Measurements from ENCODE around the gene NRP2. TPM values are rescaled to one million over a fixed set of nuclear protein-coding genes. Genes with fewer than 3 reads are reported as not detected.

The NRP2 gene
- total RNA-seq, 2 donors from 2014 or later: 9.7 to 21.0 TPM

- no peak for DNase-seq (ENCODE audit: low spot score)
- Histone ChIP-seq H3K27me3 (replicated peaks; ENCODE audit: insufficient read depth) (no peaks in the 10 kb centered on the region), H3K27ac (no peak overlapping the region), H3K36me3 (no peaks in the 10 kb centered on the region), H3K4me3 (no peak overlapping the region), H3K4me1 (replicated peaks) (peaks cover 3% of the 10 kb centered on the region), H3K9me3 (no peaks in the 10 kb centered on the region)
- WGBS: 95% methylated on average over 8 of the region's 8 CpGs
- intact Hi-C loops (cut with DNase I): no loop called here
- TF ChIP-seq POLR2AphosphoS5 (IDR thresholded peaks at IDR 0.05) (no peak), CTCF (IDR thresholded peaks at IDR 0.05) (no peak), POLR2A (IDR thresholded peaks at IDR 0.05) (no peak)
Observed at GRCh38 chr2:205752924-205753323, 70.6 kb downstream of the NRP2 start.

GRCh38 chr2:205754285-205754923, 72.1 kb downstream of the NRP2 start:
- TF ChIP-seq CTCF (IDR thresholded peaks at IDR 0.05) (no peak), POLR2A (IDR thresholded peaks at IDR 0.05) (no peak), POLR2AphosphoS5 (IDR thresholded peaks at IDR 0.05) (no peak)
- H3K27me3 ChIP-seq (replicated peaks; ENCODE audit: insufficient read depth): no peaks in the 10 kb centered on the region
- intact Hi-C loops (cut with DNase I): no loop called here

GRCh38 chr2:205754924-205755321, 72.6 kb downstream of the NRP2 start:
- H3K4me1 ChIP-seq (replicated peaks): peaks cover 3% of the 10 kb centered on the region
- no peaks in the 10 kb centered on the region for H3K9me3 ChIP-seq
- no peaks in the 10 kb centered on the region for H3K27me3 ChIP-seq (replicated peaks; ENCODE audit: insufficient read depth)
- no peak for DNase-seq (ENCODE audit: low spot score)
- 53% methylated on average over 5 of the region's 5 CpGs for WGBS
- no peaks in the 10 kb centered on the region for H3K36me3 ChIP-seq
- no peak overlapping the region for H3K4me3 ChIP-seq
- intact Hi-C loops (cut with DNase I): no loop called here
- TF ChIP-seq POLR2A (IDR thresholded peaks at IDR 0.05) (no peak), CTCF (IDR thresholded peaks at IDR 0.05) (no peak), POLR2AphosphoS5 (IDR thresholded peaks at IDR 0.05) (no peak)
- no peak overlapping the region for H3K27ac ChIP-seq

More at GRCh38 chr2:205754285-205754923, 72.1 kb downstream of the NRP2 start:
- no peak for DNase-seq (ENCODE audit: low spot score)
- Histone ChIP-seq H3K4me1 (replicated peaks) (peaks cover 3% of the 10 kb centered on the region), H3K36me3 (no peaks in the 10 kb centered on the region), H3K27ac (no peak overlapping the region), H3K4me3 (no peak overlapping the region), H3K9me3 (no peaks in the 10 kb centered on the region)
- 65% methylated on average over 6 of the region's 6 CpGs for WGBS

- H3K27ac ChIP-seq: peak overlapping the region in 1 of 2 donors; percentile 29
- intact Hi-C loops (cut with DNase I): no loop called here
Observed at GRCh38 chr2:205755923-205756322, 73.6 kb downstream of the NRP2 start.

More at GRCh38 chr2:205755923-205756322, 73.6 kb downstream of the NRP2 start:
- 67% methylated on average over 3 of the region's 3 CpGs for WGBS
- Histone ChIP-seq H3K27me3 (replicated peaks; ENCODE audit: insufficient read depth) (no peaks in the 10 kb centered on the region), H3K4me1 (replicated peaks) (peaks cover 3% of the 10 kb centered on the region), H3K4me3 (no peak overlapping the region), H3K9me3 (no peaks in the 10 kb centered on the region), H3K36me3 (no peaks in the 10 kb centered on the region)
- TF ChIP-seq CTCF (IDR thresholded peaks at IDR 0.05) (no peak), POLR2A (IDR thresholded peaks at IDR 0.05) (no peak), POLR2AphosphoS5 (IDR thresholded peaks at IDR 0.05) (no peak)
- no peak for DNase-seq (ENCODE audit: low spot score)

All from prostate gland (tissue), 2 donors.